H9 (cell line): ENCODE data around the gene NFS1. TPM values are rescaled to one million over a fixed set of nuclear protein-coding genes. Genes with fewer than 3 reads are reported as not detected.

Source experiments
- DNase-seq: peaks from one replicate; pipeline ENCODE4 v3.0.0-alpha.2; 2017
- H2AFZ ChIP-seq: one replicate; pipeline ENCODE4 v1.6.1; 2013; ENCODE audit warnings: mild to moderate bottlenecking, low read length, control low read depth, moderate library complexity
- H2AK5ac ChIP-seq: 2 replicates; pipeline ENCODE4 v1.6.1; 2013; ENCODE audit warnings: low read length, control low read depth, mixed read lengths; ENCODE audit not compliant: insufficient read length
- H2BK120ac ChIP-seq: one replicate; pipeline ENCODE4 v1.6.1; 2013; ENCODE audit warnings: low read depth, mild to moderate bottlenecking, low read length, control low read depth, inconsistent platforms; ENCODE audit not compliant: poor library complexity, severe bottlenecking
- H2BK12ac ChIP-seq: 2 replicates; pipeline ENCODE4 v1.6.1; 2013; ENCODE audit warnings: low read length, control low read depth, mixed read lengths, low read depth; ENCODE audit not compliant: insufficient read length
- H2BK15ac ChIP-seq: 2 replicates; pipeline ENCODE4 v1.6.1; 2013; ENCODE audit warnings: low read depth, low read length, control low read depth
- H2BK20ac ChIP-seq: one replicate; pipeline ENCODE4 v1.6.1; 2013; ENCODE audit warnings: low read depth, mild to moderate bottlenecking, low read length, control low read depth, inconsistent platforms; ENCODE audit not compliant: poor library complexity, severe bottlenecking
- H2BK5ac ChIP-seq: 2 replicates; pipeline ENCODE4 v1.6.1; 2013; ENCODE audit warnings: low read length, control low read depth, mixed read lengths; ENCODE audit not compliant: insufficient read length
- H3K14ac ChIP-seq: 2 replicates; pipeline ENCODE4 v1.6.1; 2013; ENCODE audit warnings: low read length, control low read depth; ENCODE audit not compliant: insufficient read depth
- H3K18ac ChIP-seq: 2 replicates; pipeline ENCODE4 v1.6.1; 2013; ENCODE audit warnings: low read depth, mild to moderate bottlenecking, mixed read lengths, low read length, control low read depth; ENCODE audit not compliant: insufficient read length
- H3K23ac ChIP-seq: 2 replicates; pipeline ENCODE4 v1.6.1; 2013; ENCODE audit warnings: low read length, control low read depth, mixed read lengths, low read depth; ENCODE audit not compliant: insufficient read length
- H3K23me2 ChIP-seq: 2 replicates; pipeline ENCODE4 v1.6.1; 2013; ENCODE audit warnings: low read depth, mild to moderate bottlenecking, mixed read lengths, low read length, control low read depth; ENCODE audit not compliant: insufficient read length, poor library complexity, severe bottlenecking
- H3K27ac ChIP-seq: 2 replicates; pipeline ENCODE4 v1.5.1; 2013; ENCODE audit warnings: low read length, control low read depth, mixed read lengths, low read depth; ENCODE audit not compliant: insufficient read length
- H3K27me3 ChIP-seq: 2 replicates; pipeline ENCODE4 v1.6.1; 2013; ENCODE audit warnings: low read length, control low read depth, inconsistent platforms; ENCODE audit not compliant: insufficient read depth
- H3K4ac ChIP-seq: 2 replicates; pipeline ENCODE4 v1.6.1; 2013; ENCODE audit warnings: low read depth, mild to moderate bottlenecking, control low read depth, inconsistent platforms, low read length, moderate library complexity
- H3K4me1 ChIP-seq: 2 replicates; pipeline ENCODE4 v1.6.1; 2013; ENCODE audit warnings: low read length, control low read depth, inconsistent platforms; ENCODE audit not compliant: insufficient read depth
- H3K4me2 ChIP-seq: 2 replicates; pipeline ENCODE4 v1.6.1; 2013; ENCODE audit warnings: low read length, control low read depth, mixed read lengths; ENCODE audit not compliant: insufficient read length, insufficient read depth
- H3K56ac ChIP-seq: 2 replicates; pipeline ENCODE4 v1.6.1; 2013; ENCODE audit warnings: low read depth, mild to moderate bottlenecking, mixed read lengths, low read length, control low read depth; ENCODE audit not compliant: insufficient read length
- H3K79me1 ChIP-seq: 2 replicates; pipeline ENCODE4 v1.6.1; 2013; ENCODE audit warnings: low read depth, mild to moderate bottlenecking, moderate library complexity, low read length, control low read depth, inconsistent platforms; ENCODE audit not compliant: insufficient read depth, poor library complexity, severe bottlenecking
- H3K79me2 ChIP-seq: 2 replicates; pipeline ENCODE4 v1.6.1; 2013; ENCODE audit warnings: low read length, control low read depth, inconsistent platforms; ENCODE audit not compliant: insufficient read depth
- H3K9ac ChIP-seq: 2 replicates; pipeline ENCODE4 v1.6.1; 2013; ENCODE audit warnings: low read length, control low read depth, mixed read lengths; ENCODE audit not compliant: insufficient read length; ENCODE audit errors: extremely low read depth
- H3K9me3 ChIP-seq: one replicate; pipeline ENCODE4 v1.6.1; 2013; ENCODE audit warnings: low read depth, low read length, inconsistent platforms; ENCODE audit not compliant: control insufficient read depth
- H3T11ph ChIP-seq: one replicate; pipeline ENCODE4 v1.6.1; 2013; ENCODE audit warnings: mild to moderate bottlenecking, low read length, control low read depth, inconsistent platforms
- H4K20me1 ChIP-seq: one replicate; pipeline ENCODE4 v1.6.1; 2013; ENCODE audit not compliant: control insufficient read depth, insufficient read length, insufficient read depth
- H4K5ac ChIP-seq: 2 replicates; pipeline ENCODE4 v1.6.1; 2013; ENCODE audit warnings: low read depth, mild to moderate bottlenecking, mixed read lengths, low read length, control low read depth; ENCODE audit not compliant: insufficient read length
- H4K8ac ChIP-seq: replicated peaks from 2 replicates; pipeline ENCODE4 v1.6.1; 2013; ENCODE audit warnings: low read length, control low read depth, mixed read lengths, low read depth; ENCODE audit not compliant: insufficient read length
- H4K91ac ChIP-seq: 2 replicates; pipeline ENCODE4 v1.6.1; 2013; ENCODE audit warnings: low read depth, mild to moderate bottlenecking, moderate library complexity, mixed read lengths, low read length, control low read depth; ENCODE audit not compliant: insufficient read length
- H3K27ac Mint-ChIP-seq, 3 experiments: 2 replicates in 2 of 3; 3 replicates in 1 of 3; pipeline ENCODE4 v1.8.0; 2020 to 2021; ENCODE audit warnings: mixed read lengths in 3 of 3, mild to moderate bottlenecking in 1 of 3, moderate library complexity in 1 of 3
- H3K27me3 Mint-ChIP-seq: 2 replicates; pipeline ENCODE4 v1.8.0; 2021; ENCODE audit warnings: low read depth, mild to moderate bottlenecking, moderate library complexity, mixed read lengths
- H3K36me3 Mint-ChIP-seq, 3 experiments: 2 replicates in 2 of 3; 3 replicates in 1 of 3; pipeline ENCODE4 v1.8.0; 2020 to 2021; ENCODE audit warnings: low read depth in 3 of 3, mixed read lengths in 3 of 3; ENCODE audit not compliant: insufficient read depth in 1 of 3
- H3K4me1 Mint-ChIP-seq, 2 experiments: 2 replicates each; pipeline ENCODE4 v1.8.0; 2020; ENCODE audit warnings: mixed read lengths in 2 of 2
- H3K4me3 Mint-ChIP-seq, 2 experiments: 2 replicates in 1 of 2; 3 replicates in 1 of 2; pipeline ENCODE4 v1.8.0; 2020 to 2021; ENCODE audit warnings: mild to moderate bottlenecking in 2 of 2, mixed read lengths in 2 of 2, moderate library complexity in 1 of 2
- H3K9me3 Mint-ChIP-seq, 2 experiments: 2 replicates in 1 of 2; 3 replicates in 1 of 2; pipeline ENCODE4 v1.8.0; 2020; ENCODE audit warnings: mild to moderate bottlenecking in 2 of 2, mixed read lengths in 2 of 2, moderate library complexity in 1 of 2
- CTCF ChIP-seq: fragments of 200-600 bp; sonication (generic); conservative IDR thresholded peaks from 3 replicates; pipeline ENCODE4 v1.8.0; 2021; ENCODE audit warnings: antibody characterized with exemption, mild to moderate bottlenecking
- whole genome bisulfite sequencing: extraction: QIAGEN DNeasy Blood & Tissue Kit; methylation state at CpG from one replicate; pipeline ENCODE4 v1.1.7; 2013; ENCODE audit warnings: missing lambda C conversion rate, low lambda C conversion rate, mixed read lengths; ENCODE audit not compliant: insufficient read length; ENCODE audit errors: extremely low coverage; 5-methylcytosine and 5-hydroxymethylcytosine counted together
- total RNA-seq: library from RNA; stranded (reverse); gene quantifications from 2 replicates; pipeline ENCODE4 v1.2.1, GENCODE V29; 2021

Gene NFS1
- total RNA-seq, 1 experiment from 2014 or later: 26.6 TPM

- H3K36me3 Mint-ChIP-seq: peaks cover 48 to 72% (median 69%) of the 10 kb centered on the region in 3 experiments
Observed at GRCh38 chr20:35739294-35740163, 40.4 kb upstream of the NFS1 start.

More at GRCh38 chr20:35739294-35740163, 40.4 kb upstream of the NFS1 start:
- Mint-ChIP-seq H3K27ac (peak overlapping the region in 2 of 3 experiments; percentile 30 to 79; a peak in 3 of 7 replicates), H3K27me3 (no peaks in the 10 kb centered on the region; the same call in 1 of the 2 replicates), H3K4me1 (peaks cover 28 to 35% of the 10 kb centered on the region in 2 experiments), H3K9me3 (peaks cover 3 to 6% of the 10 kb centered on the region in 2 experiments; a peak in 4 of 5 replicates), H3K4me3 (peak overlapping the region; percentile 99)
- no peak for DNase-seq
- Histone ChIP-seq H3K27ac (no peak overlapping the region), H2AFZ (no peak overlapping the region), H2BK5ac (no peak overlapping the region), H3K56ac (no peak overlapping the region), H3K23me2 (peaks cover 4% of the 10 kb centered on the region), H3T11ph (no peak overlapping the region), H2AK5ac (no peak overlapping the region), H4K5ac (no peak overlapping the region), H2BK20ac (no peak overlapping the region), H3K9ac (no peak overlapping the region), H3K23ac (no peak overlapping the region), H3K4me2 (no peak overlapping the region), H3K9me3 (no peaks in the 10 kb centered on the region), H4K8ac (no peak overlapping the region), H2BK15ac (no peak overlapping the region), H3K27me3 (no peaks in the 10 kb centered on the region), H3K18ac (no peak overlapping the region), H2BK120ac (no peak overlapping the region), H3K14ac (no peak overlapping the region), H3K4me1 (no peaks in the 10 kb centered on the region), H2BK12ac (no peak overlapping the region), H3K4ac (no peak overlapping the region), H3K79me1 (peaks cover 5% of the 10 kb centered on the region), H4K91ac (no peak overlapping the region), H3K79me2 (peaks cover 36% of the 10 kb centered on the region), H4K20me1 (no peaks in the 10 kb centered on the region)
- TF ChIP-seq CTCF: 0 out of 3 replicates have a peak, but pooled peaks have one; percentile 12
- WGBS: no CpG with 5 or more reads among the region's 7 CpGs
